ENCODE data around the gene CD80.

CD80 gene

DNA sequence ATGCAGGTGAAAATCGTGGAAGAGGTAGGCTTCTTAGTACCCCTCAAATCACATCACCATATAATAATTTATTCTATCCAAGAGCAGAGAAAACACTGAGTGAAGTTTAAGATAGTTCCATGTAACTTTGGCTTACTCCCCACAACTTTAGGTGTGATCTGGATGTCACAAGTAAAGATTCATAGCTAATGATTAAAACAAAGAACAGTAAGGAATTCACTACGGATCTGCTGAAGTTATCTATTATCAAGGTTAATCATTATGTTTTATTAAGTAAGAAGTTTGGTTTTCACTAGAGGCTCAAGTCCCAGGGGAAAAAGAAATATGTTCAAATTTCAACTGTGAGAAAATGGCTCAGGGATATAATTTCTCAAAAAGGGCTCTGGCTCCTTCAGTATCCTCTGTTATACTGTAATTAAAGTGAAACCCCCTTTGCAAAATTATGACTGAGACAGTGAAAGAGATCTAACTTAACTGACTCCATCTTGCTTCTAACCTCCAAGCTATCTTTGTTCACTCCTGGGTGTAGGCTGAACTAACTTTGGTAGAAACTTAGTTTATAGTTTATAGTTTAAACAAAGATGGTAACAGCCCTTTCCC lies 17.1 kb downstream of the CD80 start:
- DNase-seq = no peak

GRCh38 chr3:119541547-119541946 lies 17.9 kb downstream of the CD80 start:
- DNase-seq = no peak

GRCh38 chr3:119538772-119539171 lies 20.6 kb downstream of the CD80 start:
- no peak for DNase-seq

DNA sequence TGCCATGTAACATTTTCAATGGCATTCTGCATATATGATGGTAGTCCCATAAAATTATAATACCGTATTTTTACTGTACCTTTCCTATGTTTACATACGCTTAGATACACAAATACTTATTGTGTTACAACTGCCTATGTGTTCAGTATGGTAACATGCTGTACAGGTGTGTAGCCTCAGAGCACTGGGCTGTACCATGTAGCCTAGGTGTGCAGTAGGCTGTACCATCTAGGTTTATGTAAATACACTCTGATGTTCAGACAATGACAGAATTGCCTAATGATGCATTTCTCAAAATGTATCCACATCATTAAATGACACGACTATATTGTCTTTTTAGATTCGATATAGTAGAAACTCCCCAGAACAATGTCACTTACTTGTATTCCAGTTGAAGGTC lies 22.7 kb downstream of the CD80 start:
- no peak for DNase-seq

DNA sequence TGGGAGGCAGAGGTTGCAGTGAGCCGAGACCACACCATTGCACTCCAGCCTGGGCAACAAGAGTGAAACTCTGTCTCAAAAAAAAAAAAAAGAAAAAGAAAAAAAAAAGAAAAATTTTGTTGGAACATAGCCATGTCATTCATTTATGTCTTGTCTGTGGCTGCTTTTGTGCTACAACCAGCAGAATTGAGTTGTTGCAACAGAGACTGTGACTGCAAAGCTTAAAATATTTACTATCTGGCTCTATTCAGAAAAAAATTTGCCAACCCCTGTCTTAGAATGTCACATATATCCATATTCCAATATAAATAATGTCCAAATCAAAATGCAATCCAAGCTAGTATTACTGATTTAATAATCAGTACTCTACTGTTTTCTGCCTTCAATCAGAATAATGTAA lies 25.1 kb downstream of the CD80 start:
- DNase-seq = no peak

GRCh38 chr3:119531151-119531550 lies 28.3 kb downstream of the CD80 start:
- DNase-seq = no peak

DNA sequence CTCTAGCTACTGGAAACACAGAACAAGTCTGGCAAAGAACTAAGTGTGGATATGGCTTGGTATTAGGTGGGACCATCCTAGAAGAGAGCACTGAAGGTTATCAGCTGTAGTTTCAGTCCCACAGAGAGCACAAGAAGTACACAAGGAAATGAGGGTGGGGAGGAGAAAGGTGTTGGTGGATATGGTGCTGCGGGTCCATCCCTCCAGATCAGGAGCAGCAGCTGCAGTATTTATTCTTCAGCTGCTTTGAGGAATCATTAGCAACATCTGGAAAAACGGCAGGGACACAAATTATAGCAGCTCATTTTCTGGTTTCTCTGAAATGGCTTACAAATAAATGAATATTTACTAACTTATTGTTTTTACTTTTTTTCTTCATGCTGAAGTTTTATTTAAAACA lies 29.0 kb downstream of the CD80 start:
- DNase-seq = no peak

DNA sequence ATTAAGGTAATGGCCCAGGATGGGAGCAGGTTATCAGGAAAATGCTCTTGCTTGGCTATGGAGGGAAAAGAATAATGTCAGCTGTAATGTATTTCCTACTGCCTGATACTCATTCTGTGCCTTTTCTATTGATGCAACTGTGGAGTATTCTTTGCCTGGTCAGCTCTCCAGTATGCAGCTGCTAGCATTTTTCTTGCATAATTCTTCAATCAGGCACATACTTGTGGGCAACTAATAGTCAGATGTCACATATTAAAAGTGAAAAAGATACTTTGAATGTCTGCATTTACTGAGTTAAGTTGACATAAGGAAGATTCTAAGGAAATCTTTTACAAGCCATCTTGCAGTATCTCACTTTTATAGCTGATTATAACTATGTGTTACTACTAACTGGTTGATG lies 29.5 kb downstream of the CD80 start:
- no peak for DNase-seq

GRCh38 chr3:119527714-119528113 lies 31.7 kb downstream of the CD80 start:
- no peak for DNase-seq

DNA sequence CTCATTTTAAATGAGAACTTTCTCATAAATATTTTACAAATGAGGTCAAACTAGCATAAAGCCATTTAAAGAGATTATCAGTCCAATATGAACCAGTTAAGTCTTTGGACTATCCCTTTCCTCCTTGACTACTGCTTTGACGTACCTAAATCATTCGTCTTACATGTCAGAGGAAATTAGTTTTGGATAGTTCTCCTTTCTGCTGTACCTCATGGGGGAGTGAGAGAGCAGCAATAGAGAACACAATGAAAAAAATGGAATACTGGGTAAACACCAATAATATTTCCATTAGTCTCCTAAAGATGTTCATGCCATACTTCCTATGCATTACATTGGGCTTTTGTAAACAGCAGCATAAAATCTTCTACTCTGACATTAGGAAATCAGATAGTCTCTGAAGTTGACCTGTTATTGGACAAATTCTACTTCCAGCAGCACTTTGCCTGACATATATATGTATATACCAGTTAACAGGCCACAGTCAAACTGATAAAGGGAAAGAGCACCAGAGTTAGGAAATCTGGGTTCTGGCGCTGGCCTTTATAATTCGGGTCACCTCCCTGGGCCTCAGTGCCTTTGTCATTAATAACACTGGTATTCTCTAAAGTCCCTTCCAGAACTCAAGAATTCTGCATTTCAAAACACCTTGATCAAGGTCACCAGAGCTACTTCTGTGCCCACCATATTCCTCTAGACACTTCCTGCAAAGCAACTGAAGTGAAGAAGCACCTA lies 34.3 kb downstream of the CD80 start:
- DNase-seq = no peak

DNA sequence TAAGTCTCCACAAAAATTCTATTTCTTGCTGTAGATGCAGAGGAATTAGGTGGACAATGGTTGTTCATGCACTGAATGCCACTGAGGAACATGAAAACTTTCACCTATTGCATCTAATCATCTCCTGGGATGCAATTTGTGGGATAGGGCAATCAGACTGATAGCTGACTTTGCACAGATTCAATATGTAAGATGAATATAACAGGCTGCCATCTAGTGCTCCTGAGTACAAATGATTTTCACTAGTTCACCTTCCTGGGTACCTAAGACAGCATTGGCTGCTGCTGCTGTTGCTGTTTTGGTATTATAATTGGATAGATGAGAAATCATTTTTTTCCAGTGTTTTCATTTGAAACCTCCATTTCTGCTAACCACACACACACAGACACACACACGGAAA lies 41.4 kb downstream of the CD80 start:
- no peak for DNase-seq

DNA sequence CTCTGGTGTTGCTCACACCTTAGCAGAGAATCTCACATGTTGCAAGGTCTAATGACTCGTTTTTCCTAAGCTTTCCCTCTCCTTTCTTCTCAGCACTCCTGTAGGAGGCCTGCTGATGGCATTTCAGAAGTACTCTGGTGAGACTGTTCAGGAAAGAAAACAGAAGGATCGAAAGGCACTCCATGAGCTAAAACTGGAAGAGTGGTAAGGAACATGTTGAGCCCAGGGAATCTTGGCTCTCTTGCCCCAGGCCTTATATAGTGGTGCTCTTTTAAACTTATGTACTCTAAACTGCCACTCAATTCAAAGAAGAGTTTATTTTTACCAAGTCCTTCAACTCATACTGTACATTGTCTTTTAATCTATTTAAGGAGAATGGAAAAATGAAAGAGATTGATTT lies 42.3 kb downstream of the CD80 start:
- no peak for DNase-seq

GRCh38 chr3:119514637-119515036 lies 44.8 kb downstream of the CD80 start:
- DNase-seq = no peak

GRCh38 chr3:119510690-119511089 lies 48.7 kb downstream of the CD80 start:
- no peak for DNase-seq

DNA sequence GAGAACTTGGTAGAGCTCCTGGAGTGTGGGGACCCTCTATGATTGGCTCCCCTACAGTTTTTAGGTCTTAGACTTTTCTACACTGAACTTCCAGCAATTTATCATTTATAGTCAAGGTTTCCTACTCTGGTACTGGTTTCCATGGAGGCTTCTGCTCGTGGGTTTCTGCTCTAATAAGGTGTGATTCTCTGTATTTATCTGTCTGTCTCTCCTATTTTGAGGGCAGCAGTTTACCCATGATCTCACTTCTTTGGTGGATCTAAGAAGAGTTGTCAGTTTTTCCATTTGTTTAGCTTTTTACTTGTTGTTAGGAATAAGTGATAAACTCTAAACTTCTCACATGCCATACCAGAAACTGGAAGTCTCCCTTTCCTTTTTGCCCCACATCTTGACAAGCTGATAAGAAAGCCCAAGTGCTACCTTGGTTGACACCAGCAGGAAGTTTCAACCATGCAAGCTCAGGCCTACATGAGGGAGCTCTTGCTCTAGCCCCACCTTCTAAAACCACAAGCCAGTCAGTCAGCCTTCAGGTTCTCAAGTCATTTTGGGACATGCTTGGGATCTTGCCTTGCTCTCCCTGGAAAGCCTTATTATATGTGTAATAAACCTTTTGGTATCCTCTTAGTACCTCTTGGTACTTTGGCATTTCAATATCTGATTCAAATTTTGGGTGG lies 51.1 kb downstream of the CD80 start:
- no peak for DNase-seq

GRCh38 chr3:119507404-119507803 lies 52.0 kb downstream of the CD80 start:
- no peak for DNase-seq

DNA sequence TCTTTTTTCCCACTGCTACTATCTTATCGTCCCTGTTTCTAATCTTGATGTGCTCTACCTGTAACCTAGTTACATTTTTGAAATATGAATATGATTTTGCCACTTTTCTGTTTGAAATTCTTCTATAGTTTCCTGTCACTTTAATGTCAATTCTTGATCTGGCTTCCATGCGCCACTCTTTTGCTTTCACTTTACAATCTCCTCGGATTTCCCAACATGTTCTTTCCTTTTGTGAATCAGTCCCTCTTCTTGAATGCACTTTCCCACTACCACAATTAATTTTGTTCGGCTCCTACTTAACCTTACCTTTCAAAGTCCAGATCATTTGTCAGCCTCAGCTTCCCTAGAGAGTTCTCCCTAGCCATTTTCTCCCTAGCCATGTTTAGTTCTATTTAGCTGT lies 52.8 kb downstream of the CD80 start:
- DNase-seq = no peak

DNA sequence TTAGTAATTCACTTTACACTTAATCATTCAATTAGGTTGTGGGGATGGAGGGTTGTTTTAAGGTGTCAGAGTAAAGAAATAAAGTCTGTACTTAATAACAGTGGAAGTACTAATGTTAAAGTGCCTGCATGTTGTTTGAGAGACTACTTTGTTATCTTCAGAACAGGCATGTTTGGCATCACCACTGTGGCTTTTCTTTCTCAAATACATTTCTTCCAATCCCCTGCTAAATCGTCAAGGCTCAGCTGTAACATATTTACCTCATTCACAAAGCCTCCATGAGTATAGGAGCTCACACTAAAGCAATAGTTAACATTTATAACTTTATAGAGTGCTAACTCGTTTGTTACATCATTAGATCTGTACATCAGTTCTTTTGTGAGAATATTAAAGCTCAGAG lies 58.5 kb downstream of the CD80 start:
- no peak for DNase-seq

DNA sequence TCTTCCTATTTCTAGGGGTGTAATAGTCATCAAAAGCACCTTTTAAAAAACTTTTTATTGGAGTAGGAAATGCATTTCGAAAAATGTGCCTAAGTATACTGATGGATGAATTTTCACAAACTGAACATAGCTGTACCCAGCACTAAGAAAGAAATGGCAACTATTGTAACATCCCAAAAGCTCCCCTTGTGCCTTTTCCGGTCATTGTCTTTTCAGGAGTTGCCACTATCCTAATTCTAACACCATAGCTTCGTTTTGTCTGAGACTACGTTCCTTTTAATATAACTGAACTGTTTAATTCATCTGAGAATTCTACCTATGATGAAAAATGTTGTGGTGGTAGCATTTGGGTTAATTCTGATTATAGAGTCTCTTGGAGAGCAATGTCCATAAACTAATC lies 59.1 kb downstream of the CD80 start:
- DNase-seq = no peak

DNA sequence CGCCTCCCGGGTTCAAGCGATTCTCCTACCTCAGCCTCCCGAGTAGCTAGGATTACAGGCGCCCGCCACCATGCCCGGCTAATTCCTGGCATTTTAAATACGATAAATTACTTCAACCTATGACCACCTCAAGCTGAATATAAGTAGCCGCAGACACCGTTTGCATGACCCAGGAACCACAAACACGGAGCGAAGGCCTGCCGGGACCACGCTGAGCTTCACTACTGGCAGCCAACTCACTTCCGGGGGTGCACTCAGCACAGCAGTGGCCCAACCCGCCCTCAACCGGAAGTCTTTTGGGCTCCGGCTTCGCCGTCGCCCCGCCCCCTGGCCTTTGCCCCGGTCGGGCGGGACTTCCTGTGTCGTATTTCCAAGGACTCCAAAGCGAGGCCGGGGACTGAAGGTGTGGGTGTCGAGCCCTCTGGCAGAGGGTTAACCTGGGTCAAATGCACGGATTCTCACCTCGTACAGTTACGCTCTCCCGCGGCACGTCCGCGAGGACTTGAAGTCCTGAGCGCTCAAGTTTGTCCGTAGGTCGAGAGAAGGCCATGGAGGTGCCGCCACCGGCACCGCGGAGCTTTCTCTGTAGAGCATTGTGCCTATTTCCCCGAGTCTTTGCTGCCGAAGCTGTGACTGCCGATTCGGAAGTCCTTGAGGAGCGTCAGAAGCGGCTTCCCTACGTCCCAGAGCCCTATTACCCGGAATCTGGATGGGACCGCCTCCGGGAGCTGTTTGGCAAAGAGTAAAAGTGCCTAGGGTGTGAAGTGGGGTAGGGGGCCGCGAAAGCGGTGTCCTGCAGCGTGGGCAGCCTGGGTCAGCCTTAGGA lies 61.0 kb downstream of the CD80 start, which contains the start of gene TIMMDC1:
TSS of gene TIMMDC1 (plus strand) at position 362 of the 826 bp plus-strand sequence. CDS start at position 549, 187 bp downstream.
- peak; percentile 94 for DNase-seq

DNA sequence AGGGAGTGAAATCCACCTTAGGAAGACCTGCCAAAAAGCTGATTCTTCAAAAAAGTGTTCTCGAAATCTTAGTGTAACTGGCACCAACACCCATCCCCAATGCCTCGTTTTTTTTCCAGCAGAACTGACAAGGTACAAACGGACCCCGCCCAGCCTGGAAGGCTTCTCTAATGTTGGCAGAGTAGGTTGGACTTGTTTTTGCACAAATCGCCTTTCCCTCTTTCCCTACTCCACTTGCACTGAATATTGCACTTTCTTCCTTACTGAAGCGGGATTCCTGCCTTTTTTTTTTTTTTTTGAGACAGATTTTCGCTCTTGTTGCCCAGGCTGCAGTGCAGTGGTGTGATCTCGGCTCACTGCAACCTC lies 61.6 kb downstream of the CD80 start:
- peak; percentile 1 for DNase-seq

- no peak for DNase-seq
Observed at GRCh38 chr3:119494597-119494996, 64.8 kb downstream of the CD80 start.

GRCh38 chr3:119492810-119493209 lies 66.6 kb downstream of the CD80 start:
- no peak for DNase-seq

DNA sequence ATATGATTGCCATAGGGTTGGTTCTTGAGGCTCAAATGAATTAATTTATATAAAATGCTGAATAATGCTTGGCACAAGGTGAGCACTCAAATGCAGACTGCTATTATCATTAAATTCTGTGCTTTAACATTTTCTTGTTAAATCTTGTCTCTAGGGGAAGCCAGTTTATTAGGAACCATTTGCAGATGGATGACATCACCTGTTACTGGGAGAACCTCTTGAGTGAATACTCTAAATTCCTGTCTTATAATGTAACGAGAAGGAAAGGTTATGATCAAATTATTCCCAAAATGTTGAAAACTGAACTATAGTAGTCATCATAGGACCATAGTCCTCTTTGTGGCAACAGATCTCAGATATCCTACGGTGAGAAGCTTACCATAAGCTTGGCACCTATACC lies 67.3 kb downstream of the CD80 start:
- no peak for DNase-seq
